Mucosa of stomach (tissue), 1 donor: ENCODE data around the gene GHDC.

Source experiments
- H3K27me3 ChIP-seq: one replicate; pipeline ENCODE4 v1.7.0; 2013; ENCODE audit warnings: mild to moderate bottlenecking, low read length; ENCODE audit not compliant: control insufficient read depth, insufficient read depth
- H3K36me3 ChIP-seq: one replicate; pipeline ENCODE4 v1.7.0; 2013; ENCODE audit warnings: low read length; ENCODE audit not compliant: control insufficient read depth, insufficient read depth
- H3K4me1 ChIP-seq: one replicate; pipeline ENCODE4 v1.7.0; 2013; ENCODE audit warnings: mild to moderate bottlenecking, low read length; ENCODE audit not compliant: control insufficient read depth, insufficient read depth
- H3K4me3 ChIP-seq: one replicate; pipeline ENCODE4 v1.7.0; 2013; ENCODE audit warnings: low read length
- H3K9ac ChIP-seq: one replicate; pipeline ENCODE4 v1.7.0; 2013; ENCODE audit warnings: mild to moderate bottlenecking, low read length, moderate library complexity
- H3K9me3 ChIP-seq: one replicate; pipeline ENCODE4 v1.7.0; 2013; ENCODE audit warnings: mild to moderate bottlenecking, low read length, moderate library complexity; ENCODE audit not compliant: control insufficient read depth
- donor health status: Pancreatic carcinoma.

The GHDC gene

DNA sequence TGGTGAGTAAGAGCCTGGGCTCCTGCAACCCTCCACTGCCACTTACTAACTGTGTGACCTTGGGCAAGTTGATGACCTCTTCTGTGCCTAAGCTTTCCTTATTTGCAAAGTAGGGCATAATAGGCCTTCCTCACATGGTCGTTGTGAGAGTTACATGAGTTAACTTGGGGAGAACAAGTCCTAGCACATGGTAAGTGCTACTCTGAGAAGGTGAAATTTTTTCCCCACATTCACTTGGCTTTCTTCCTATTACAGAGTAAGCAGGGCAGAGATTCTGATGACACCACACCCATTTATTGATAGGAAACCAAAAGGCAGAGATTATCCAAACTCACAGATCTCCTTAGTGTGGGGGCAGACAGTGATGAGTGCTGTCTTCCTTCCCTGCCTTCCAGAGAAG is 15.0 kb downstream of the GHDC start:
- H3K27me3 ChIP-seq, result peaks cover 36% of the 10 kb centered on the region

DNA sequence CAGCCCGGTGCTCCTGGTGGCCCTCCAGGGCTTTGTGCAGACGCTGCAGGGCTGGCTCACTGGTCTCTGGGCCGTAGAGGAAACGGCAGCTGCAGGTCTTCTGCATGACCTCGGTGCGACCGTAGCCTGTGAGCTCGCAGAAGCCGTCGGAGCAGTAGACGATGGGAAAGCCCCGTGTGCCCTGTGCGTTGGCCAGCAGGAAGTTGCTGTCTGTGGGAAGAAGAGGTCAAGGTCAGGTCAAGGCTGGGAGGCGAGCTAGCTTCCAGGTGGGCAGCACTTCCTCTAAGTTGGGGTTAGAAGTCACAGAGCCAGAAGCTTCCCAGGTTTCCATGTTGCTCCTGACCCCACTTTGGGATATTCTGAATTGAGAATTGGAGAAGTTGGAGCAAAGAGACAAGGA is 15.5 kb downstream of the GHDC start:
- Histone ChIP-seq H3K9me3 (no peaks in the 10 kb centered on the region), H3K4me3 (no peak overlapping the region), H3K9ac (no peak overlapping the region), H3K27me3 (peaks cover 36% of the 10 kb centered on the region), H3K36me3 (no peaks in the 10 kb centered on the region), H3K4me1 (peaks cover 29% of the 10 kb centered on the region)

More for the DNA sequence above, 15.0 kb downstream of the GHDC start:
- no peak overlapping the region for H3K9ac ChIP-seq
- H3K4me3 ChIP-seq, result no peak overlapping the region
- no peaks in the 10 kb centered on the region for H3K36me3 ChIP-seq
- H3K9me3 ChIP-seq, result no peaks in the 10 kb centered on the region
- peaks cover 34% of the 10 kb centered on the region for H3K4me1 ChIP-seq

DNA sequence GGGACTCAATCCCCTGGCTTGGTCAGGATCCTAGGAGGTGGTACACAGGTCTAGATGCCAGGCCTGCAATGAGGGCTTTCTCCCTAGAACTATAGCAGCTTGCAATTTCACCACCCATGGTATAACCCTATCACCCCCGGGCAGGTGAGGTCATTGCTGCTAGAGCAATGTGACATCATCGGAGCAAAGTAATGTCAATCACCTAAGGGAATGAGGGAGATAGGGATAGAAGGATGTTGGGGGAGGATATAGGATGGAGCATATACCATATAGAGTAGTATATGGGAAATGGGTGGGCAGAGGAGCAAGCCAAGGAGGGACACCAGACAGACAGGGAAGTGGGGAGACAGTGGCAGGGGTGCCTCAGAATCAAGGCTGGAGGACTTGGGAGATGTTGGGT is 16.6 kb downstream of the GHDC start:
- H3K9ac ChIP-seq, result no peak overlapping the region

DNA sequence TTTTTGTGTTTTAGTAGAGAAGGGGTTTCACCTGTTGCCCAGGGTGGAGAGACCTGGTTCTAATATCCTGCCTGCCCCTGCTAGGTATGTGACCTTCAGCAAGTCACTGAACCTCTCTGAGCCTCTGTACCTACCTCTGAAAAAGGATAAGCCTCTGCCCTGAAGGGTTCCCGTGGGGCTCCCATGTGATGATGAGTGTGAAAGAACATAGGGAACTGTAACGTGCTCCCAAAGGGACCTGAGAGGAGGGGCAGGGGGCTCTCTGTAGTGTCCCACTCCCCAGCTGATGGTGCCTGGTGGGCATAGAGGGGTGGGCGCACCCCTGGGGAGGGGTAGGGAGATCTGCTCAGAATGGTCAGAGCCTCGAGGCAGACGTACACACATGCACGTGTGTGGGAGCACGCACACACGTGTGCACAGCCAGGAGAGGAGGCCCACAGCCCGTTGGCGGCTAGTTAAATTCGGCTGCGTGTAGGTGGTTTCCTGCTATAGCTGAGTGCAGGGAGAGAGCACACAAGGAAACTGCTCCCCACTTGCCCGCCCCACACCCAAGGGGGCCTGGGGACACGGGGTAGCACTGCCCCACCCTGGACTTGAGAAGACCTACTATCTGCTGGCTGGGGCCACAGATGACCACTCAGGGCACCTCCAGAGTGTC is 20.0 kb downstream of the GHDC start:
- Histone ChIP-seq H3K4me3 (no peak overlapping the region), H3K9ac (no peak overlapping the region), H3K9me3 (no peaks in the 10 kb centered on the region), H3K4me1 (no peaks in the 10 kb centered on the region), H3K27me3 (peaks cover 8% of the 10 kb centered on the region), H3K36me3 (no peaks in the 10 kb centered on the region)

More for the DNA sequence above, 16.6 kb downstream of the GHDC start:
- no peak overlapping the region for H3K4me3 ChIP-seq
- peaks cover 19% of the 10 kb centered on the region for H3K4me1 ChIP-seq
- H3K9me3 ChIP-seq, result no peaks in the 10 kb centered on the region
- no peaks in the 10 kb centered on the region for H3K36me3 ChIP-seq
- H3K27me3 ChIP-seq, result peaks cover 36% of the 10 kb centered on the region

DNA sequence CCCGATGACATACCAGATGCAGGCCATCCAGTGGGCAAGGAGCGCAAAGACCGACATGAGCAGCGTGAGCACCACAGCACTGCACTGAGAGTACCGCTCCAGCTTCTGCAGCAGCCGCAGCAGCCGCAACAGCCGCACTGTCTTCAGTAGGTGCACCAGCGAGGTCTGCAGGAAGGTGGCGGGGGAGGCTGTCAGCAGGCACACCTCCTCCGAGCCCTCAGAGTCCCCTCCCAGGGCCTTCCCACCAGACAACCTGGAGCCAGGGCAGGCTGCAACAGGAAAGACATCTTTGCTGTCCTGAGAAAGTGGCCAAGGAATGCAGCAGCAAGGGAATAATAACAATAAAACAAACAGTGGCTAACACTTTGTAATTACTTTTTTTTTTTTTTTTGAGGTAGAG is 22.5 kb downstream of the GHDC start:
- Histone ChIP-seq H3K27me3 (peaks cover 4% of the 10 kb centered on the region), H3K36me3 (no peaks in the 10 kb centered on the region), H3K4me1 (no peaks in the 10 kb centered on the region), H3K4me3 (no peak overlapping the region), H3K9me3 (no peaks in the 10 kb centered on the region), H3K9ac (no peak overlapping the region)

DNA sequence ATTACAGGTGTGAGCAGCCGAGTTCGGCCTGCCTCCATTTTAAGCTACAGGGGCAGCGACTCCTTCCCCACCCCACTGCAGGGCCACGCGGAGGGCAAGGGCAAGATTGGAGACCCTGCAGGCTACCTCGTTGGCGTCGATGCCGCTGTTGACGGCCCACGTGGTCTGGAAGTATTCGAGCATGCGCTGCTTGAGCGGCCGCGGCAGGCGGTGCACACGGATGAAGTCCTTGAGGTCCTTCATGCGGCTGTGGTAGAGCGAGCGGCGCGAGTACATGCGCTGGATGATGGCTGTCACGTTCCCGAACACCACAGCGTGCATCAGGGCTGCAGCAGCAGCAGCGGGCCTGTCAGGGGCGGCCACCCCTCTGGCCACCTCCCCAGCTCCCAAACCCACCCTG is 24.9 kb downstream of the GHDC start:
- H3K36me3 ChIP-seq, result no peaks in the 10 kb centered on the region
- no peaks in the 10 kb centered on the region for H3K9me3 ChIP-seq
- no peaks in the 10 kb centered on the region for H3K4me1 ChIP-seq
- H3K4me3 ChIP-seq, result no peak overlapping the region
- H3K27me3 ChIP-seq, result no peaks in the 10 kb centered on the region
- H3K9ac ChIP-seq, result no peak overlapping the region

DNA sequence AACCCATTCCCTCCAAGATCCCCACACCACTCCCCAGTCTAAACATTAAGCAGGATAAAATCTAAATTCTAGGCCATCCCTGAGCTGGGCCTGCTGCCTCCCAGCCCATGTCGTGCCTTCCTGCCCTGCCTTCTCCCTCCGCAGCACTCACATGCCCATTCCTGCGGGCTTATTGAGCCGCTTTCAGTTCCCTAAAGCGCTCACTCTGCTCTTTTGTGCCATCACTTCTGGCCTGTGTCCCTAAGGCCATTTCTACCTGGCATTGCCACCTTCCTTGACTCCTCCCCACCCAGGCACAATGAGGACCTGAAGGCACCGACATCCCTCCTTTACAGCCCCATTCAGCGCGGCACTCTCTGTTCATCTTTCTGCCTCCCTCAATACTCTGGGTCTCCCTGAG is 26.5 kb downstream of the GHDC start:
- Histone ChIP-seq H3K4me3 (no peak overlapping the region), H3K27me3 (no peaks in the 10 kb centered on the region), H3K9me3 (no peaks in the 10 kb centered on the region), H3K4me1 (no peaks in the 10 kb centered on the region), H3K9ac (no peak overlapping the region), H3K36me3 (no peaks in the 10 kb centered on the region)

DNA sequence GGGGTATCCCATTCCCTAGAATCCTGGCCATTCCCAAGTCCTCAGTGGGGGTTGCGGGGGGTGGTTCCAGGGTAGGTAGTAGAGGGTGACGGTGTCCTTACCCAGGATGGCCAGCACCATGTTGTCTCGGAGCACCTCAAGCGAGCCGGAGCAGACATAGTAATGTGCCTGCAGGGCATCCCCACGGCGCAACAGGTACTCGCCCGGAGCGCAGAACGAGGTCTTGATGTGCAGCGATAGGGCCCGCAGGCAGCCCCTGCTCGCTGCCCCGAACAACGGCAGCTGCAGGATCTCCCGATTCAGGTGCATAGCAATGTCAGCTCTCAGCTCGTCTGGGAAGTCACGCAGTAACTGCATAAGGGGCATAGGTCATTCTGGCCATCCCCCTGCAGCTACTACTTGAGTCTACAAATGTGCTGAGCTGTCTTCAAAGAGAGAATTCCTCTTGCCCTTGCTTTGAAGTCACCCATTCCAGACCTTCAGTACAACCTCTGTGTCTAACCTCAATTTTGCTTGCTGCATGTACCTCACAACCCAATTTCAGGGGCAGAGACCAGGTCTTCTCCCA is 28.0 kb downstream of the GHDC start:
- no peak overlapping the region for H3K4me3 ChIP-seq
- H3K27me3 ChIP-seq, result no peaks in the 10 kb centered on the region
- H3K4me1 ChIP-seq, result no peaks in the 10 kb centered on the region
- H3K9me3 ChIP-seq, result no peaks in the 10 kb centered on the region
- no peak overlapping the region for H3K9ac ChIP-seq
- H3K36me3 ChIP-seq, result no peaks in the 10 kb centered on the region

DNA sequence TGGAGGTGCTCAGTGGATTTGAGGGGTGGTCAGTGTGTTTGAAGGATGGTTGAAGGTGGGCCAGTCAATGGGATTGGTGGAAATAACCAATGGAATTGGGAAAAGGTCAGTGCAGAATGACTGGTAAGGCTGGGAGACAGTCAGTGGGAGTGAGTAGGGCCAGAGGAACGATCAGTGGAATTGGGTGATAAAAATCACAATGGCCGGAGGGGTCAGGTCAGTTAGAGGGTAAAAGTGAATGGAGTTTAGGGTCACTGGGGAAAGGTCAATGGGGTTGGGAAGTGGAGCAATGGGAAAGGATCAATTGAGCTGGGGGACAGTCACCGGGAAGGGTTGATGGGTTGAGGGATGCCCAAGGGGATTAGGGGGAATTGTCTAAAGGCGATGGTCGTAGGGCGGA is 28.5 kb downstream of the GHDC start:
- Histone ChIP-seq H3K36me3 (no peaks in the 10 kb centered on the region), H3K4me3 (no peak overlapping the region), H3K27me3 (no peaks in the 10 kb centered on the region), H3K9ac (no peak overlapping the region), H3K9me3 (no peaks in the 10 kb centered on the region), H3K4me1 (no peaks in the 10 kb centered on the region)

DNA sequence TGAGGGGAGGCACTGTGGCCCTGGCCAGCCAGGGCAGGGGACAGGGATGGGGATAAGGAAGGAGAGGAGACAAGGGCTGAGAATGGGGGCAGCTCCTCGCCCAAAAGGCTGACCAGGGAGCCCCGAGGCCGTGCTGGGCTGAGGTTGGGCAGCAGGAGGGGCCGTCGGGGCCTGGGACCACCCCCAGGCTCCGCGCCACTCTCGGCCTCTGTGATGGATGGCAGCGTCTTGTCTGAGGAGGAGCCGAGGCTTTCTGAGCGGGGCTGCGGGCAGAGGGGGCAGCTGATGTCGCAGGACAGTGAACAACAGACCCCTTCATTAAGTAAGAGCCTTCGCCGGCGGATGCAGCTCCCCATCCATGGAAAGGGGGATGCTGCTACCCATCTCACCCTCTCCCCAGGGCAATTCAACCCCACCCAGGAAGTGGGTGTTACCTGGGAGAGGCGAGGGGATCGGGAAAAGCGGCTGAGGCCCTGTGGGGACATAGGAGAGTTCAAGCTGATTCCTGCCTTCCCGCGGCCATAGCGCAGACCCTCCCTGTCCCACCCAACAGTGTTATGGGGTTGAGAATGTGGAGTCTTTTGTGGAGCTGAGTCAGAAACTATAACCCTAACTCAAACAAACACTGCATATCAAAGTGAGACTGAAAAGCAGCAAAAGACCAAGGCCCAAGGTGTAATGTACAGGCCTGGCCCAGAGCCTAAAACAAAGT is 30.4 kb downstream of the GHDC start:
- Histone ChIP-seq H3K4me1 (no peaks in the 10 kb centered on the region), H3K9me3 (no peaks in the 10 kb centered on the region), H3K9ac (no peak overlapping the region), H3K27me3 (no peaks in the 10 kb centered on the region), H3K36me3 (no peaks in the 10 kb centered on the region), H3K4me3 (no peak overlapping the region)

DNA sequence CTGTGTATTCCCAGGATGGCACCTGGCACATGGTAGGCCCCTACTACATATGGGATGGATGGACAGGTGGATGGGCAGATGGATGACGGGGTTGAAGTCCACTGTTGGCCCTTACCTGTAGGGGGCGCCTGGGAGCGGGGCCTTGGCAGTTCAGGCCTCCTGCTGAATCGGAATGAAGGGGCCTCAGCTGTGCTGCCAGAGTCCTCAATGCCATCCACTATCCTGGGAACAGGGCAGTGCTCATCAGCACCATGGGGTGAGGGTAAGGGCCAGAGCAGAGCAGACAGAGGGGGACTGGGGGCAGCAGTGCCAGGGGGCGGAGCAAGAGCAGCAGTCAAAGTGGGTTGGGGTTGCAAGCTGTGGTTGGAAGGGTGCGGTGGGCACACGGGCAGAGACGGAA is 31.2 kb downstream of the GHDC start:
- Histone ChIP-seq H3K36me3 (no peaks in the 10 kb centered on the region), H3K4me3 (no peak overlapping the region), H3K27me3 (no peaks in the 10 kb centered on the region), H3K9ac (no peak overlapping the region), H3K4me1 (no peaks in the 10 kb centered on the region), H3K9me3 (no peaks in the 10 kb centered on the region)

DNA sequence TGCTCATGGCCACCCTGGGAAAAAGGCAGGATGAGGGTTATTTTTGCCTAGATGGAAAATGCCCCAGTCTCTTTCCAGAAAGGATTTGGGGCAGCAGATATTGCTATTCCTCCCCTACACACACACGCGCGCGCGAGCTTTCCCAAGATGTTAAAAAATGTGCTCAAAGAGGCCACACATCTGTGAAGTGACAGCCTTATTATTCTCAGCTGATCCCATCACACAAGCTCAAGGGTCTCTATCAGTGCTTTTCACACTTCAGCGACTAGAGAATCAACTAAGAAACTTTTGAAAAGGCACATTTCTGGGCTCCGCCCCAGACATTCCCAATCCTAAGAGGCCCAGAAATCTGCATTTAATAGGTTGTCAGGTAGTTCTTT is 33.8 kb downstream of the GHDC start:
- H3K9ac ChIP-seq, result no peak overlapping the region
- H3K27me3 ChIP-seq, result no peaks in the 10 kb centered on the region
- H3K4me1 ChIP-seq, result no peaks in the 10 kb centered on the region
- no peaks in the 10 kb centered on the region for H3K36me3 ChIP-seq
- no peak overlapping the region for H3K4me3 ChIP-seq
- no peaks in the 10 kb centered on the region for H3K9me3 ChIP-seq
